Skeletal muscle tissue (tissue), 5 donors: Measurements from ENCODE around the gene MARCKSL1. TPM values are rescaled to one million over a fixed set of nuclear protein-coding genes. Genes with fewer than 3 reads are reported as not detected.
"Not testable (repeated sequence)": the region's sequence is repeated elsewhere in the genome, so short reads cannot be mapped to it uniquely, and the experiment has no call there.

Experiments
- H3K27ac ChIP-seq: one replicate; pipeline ENCODE4 v1.7.0; 2013; ENCODE audit warnings: mild to moderate bottlenecking, low read depth, low read length, inconsistent platforms
- H3K27me3 ChIP-seq, 3 donors: one replicate each; pipeline ENCODE4 v1.7.0; 2013; ENCODE audit warnings: low read length in 3 of 3; ENCODE audit not compliant: control insufficient read depth in 3 of 3, insufficient read depth in 3 of 3
- H3K36me3 ChIP-seq, 3 donors: one replicate each; pipeline ENCODE4 v1.7.0; 2013; ENCODE audit warnings: low read length in 3 of 3; ENCODE audit not compliant: control insufficient read depth in 3 of 3, insufficient read depth in 3 of 3
- H3K4me1 ChIP-seq, 3 donors: one replicate each; pipeline ENCODE4 v1.7.0; 2013; ENCODE audit warnings: low read length in 3 of 3, mild to moderate bottlenecking in 3 of 3; ENCODE audit not compliant: control insufficient read depth in 3 of 3, insufficient read depth in 3 of 3
- H3K4me3 ChIP-seq, 3 donors: one replicate each; pipeline ENCODE4 v1.7.0; 2013; ENCODE audit warnings: low read length in 3 of 3
- H3K9ac ChIP-seq, 3 donors: one replicate each; pipeline ENCODE4 v1.7.0; 2013; ENCODE audit warnings: low read length in 3 of 3, mild to moderate bottlenecking in 3 of 3, moderate library complexity in 2 of 3, low read depth in 1 of 3
- H3K9me3 ChIP-seq, 3 donors: one replicate each; pipeline ENCODE4 v1.7.0; 2013; ENCODE audit warnings: low read length in 3 of 3; ENCODE audit not compliant: control insufficient read depth in 3 of 3
- small RNA-seq: library from RNA; depleted of rRNA; stranded (forward); fragments of <200 nt; gene quantifications from one replicate; pipeline ENCODE3, GENCODE V24; 2014
- total RNA-seq: library from RNA; depleted of rRNA; stranded (reverse); fragments of >200 nt; gene quantifications from one replicate; pipeline ENCODE4 v1.2.3, GENCODE V29; 2014
- donor health status: Osteomylitis.

Gene MARCKSL1
- total RNA-seq, 1 donor from 2014 or later = 31.8 TPM

- no peaks in the 10 kb centered on the region for H3K27me3 ChIP-seq
- H3K9me3 ChIP-seq = no peaks in the 10 kb centered on the region
Observed at GRCh38 chr1:32291708-32292538, 44.1 kb downstream of the MARCKSL1 start, which contains the start of gene HDAC1. TSS of gene HDAC1 (plus strand) at chr1:32292083. CDS start at chr1:32292170, 87 bp downstream.

GRCh38 chr1:32291145-32291707 is 44.8 kb downstream of the MARCKSL1 start:
- peaks cover 3 to 12% (median 7%) of the 10 kb centered on the region in 3 donors for H3K4me1 ChIP-seq
- peak overlapping the region; percentile 73 to 87 (median 82) for H3K9ac ChIP-seq
- no peaks in the 10 kb centered on the region for H3K36me3 ChIP-seq
- H3K9me3 ChIP-seq = no peaks in the 10 kb centered on the region
- peak overlapping the region; percentile 69 for H3K27ac ChIP-seq
- peak overlapping the region; percentile 73 to 91 (median 80) for H3K4me3 ChIP-seq
- H3K27me3 ChIP-seq = no peaks in the 10 kb centered on the region

More at GRCh38 chr1:32291708-32292538, 44.1 kb downstream of the MARCKSL1 start, which contains the start of gene HDAC1:
- Histone ChIP-seq H3K27ac (peak within 1 kb of the TSS; percentile 69), H3K4me1 (peaks cover 3 to 12% (median 7%) of the 10 kb centered on the region in 3 donors), H3K36me3 (no peaks in the 10 kb centered on the region), H3K9ac (peak within 1 kb of the TSS; percentile 73 to 87 (median 82)), H3K4me3 (peak within 1 kb of the TSS; percentile 73 to 91 (median 80))

- Histone ChIP-seq H3K27ac (no peak overlapping the region), H3K9ac (no peak overlapping the region), H3K27me3 (no peaks in the 10 kb centered on the region), H3K9me3 (no peaks in the 10 kb centered on the region), H3K4me1 (peaks cover 3 to 12% (median 7%) of the 10 kb centered on the region in 3 donors), H3K36me3 (no peaks in the 10 kb centered on the region), H3K4me3 (no peak overlapping the region)
Observed at GRCh38 chr1:32289256-32289655, 46.8 kb downstream of the MARCKSL1 start.

GRCh38 chr1:32286763-32287162 is 49.3 kb downstream of the MARCKSL1 start:
- H3K9ac ChIP-seq = no peak overlapping the region
- no peaks in the 10 kb centered on the region for H3K36me3 ChIP-seq
- no peaks in the 10 kb centered on the region for H3K9me3 ChIP-seq
- no peak overlapping the region for H3K4me3 ChIP-seq
- peaks cover 0 to 3% (median 3%) of the 10 kb centered on the region in 3 donors for H3K4me1 ChIP-seq
- H3K27ac ChIP-seq = no peak overlapping the region
- H3K27me3 ChIP-seq = no peaks in the 10 kb centered on the region

- Histone ChIP-seq H3K27ac (no peak overlapping the region), H3K27me3 (no peaks in the 10 kb centered on the region), H3K9ac (no peak overlapping the region), H3K4me1 (no peaks in the 10 kb centered on the region), H3K9me3 (no peaks in the 10 kb centered on the region), H3K4me3 (no peak overlapping the region), H3K36me3 (no peaks in the 10 kb centered on the region)
Observed at GRCh38 chr1:32285658-32286057, 50.4 kb downstream of the MARCKSL1 start.

GRCh38 chr1:32284777-32285176 is 51.3 kb downstream of the MARCKSL1 start:
- not testable (repeated sequence) for H3K27me3 ChIP-seq, H3K9ac ChIP-seq, H3K4me1 ChIP-seq, H3K4me3 ChIP-seq, H3K9me3 ChIP-seq, H3K27ac ChIP-seq, H3K36me3 ChIP-seq

Small RNAs within 50 kb of the gene (small RNA-seq; reads per million reads assigned to genes)
- gene RF00019 = not detected

Other genes starting within 250 kb of the MARCKSL1 start
- gene KPNA6, start 228.2 kb downstream of the MARCKSL1 start, total RNA-seq = 17.7 TPM
- gene TXLNA, start 156.6 kb downstream of the MARCKSL1 start, total RNA-seq = 30.8 TPM
- 58.5 TPM for gene CCDC28B, start 135.6 kb downstream of the MARCKSL1 start, total RNA-seq
- 2.6 TPM for gene IQCC, start 130.6 kb downstream of the MARCKSL1 start, total RNA-seq
- gene DCDC2B, start 127.1 kb downstream of the MARCKSL1 start, total RNA-seq = not detected
- 10.4 TPM for gene TMEM234, start 113.9 kb downstream of the MARCKSL1 start, total RNA-seq
- 171 TPM for gene EIF3I, start 113.8 kb downstream of the MARCKSL1 start, total RNA-seq
- 1.6 TPM for gene FAM167B, start 89.0 kb downstream of the MARCKSL1 start, total RNA-seq
- 2.1 TPM for gene LCK, start 85.0 kb downstream of the MARCKSL1 start, total RNA-seq
- gene HDAC1, start 44.1 kb downstream of the MARCKSL1 start, total RNA-seq = 37.6 TPM
- 1.0 TPM for gene FAM229A, start 26.3 kb upstream of the MARCKSL1 start, total RNA-seq
- 1.0 TPM for gene TSSK3, start 26.3 kb upstream of the MARCKSL1 start, total RNA-seq
- 37.1 TPM for gene BSDC1, start 58.2 kb upstream of the MARCKSL1 start, total RNA-seq
- gene ZBTB8B, start 128.8 kb upstream of the MARCKSL1 start, total RNA-seq = under 0.01 TPM
- 10.4 TPM for gene ZBTB8A, start 203.2 kb upstream of the MARCKSL1 start, total RNA-seq